Measurements from ENCODE around the gene NR2F1-AS1.

DNA sequence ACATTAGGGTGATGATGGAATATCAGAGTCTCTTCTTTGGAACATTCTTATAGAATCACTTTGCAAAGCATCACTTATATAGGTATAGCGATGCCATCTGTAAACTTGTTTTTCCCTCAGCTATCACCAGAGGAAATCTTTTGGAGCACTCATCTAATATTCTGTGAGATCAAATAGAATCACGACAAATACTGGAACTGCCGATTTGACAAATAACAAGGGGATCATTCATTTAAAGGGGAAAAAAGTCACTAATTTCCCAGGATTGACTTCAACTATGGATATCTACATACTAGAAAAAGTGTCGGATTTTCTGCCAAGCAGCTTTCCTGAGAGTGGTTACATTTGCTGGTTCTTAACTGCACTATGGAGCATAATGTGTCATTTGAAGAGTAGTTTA lies 178.6 kb downstream of the NR2F1-AS1 start:
- TF ChIP-seq EZH2 (IDR thresholded peaks at IDR 0.05; ENCODE audit: insufficient read depth, poor library complexity, severe bottlenecking) (no peak), EZH2phosphoT487 (IDR thresholded peaks at IDR 0.05; ENCODE audit: insufficient read depth, low read depth) (no peak)
